ENCODE measurements around the gene CD7.

CD7 gene

GRCh38 chr17:82305727-82306300 is 11.6 kb downstream of the CD7 start:
- H2AFZ ChIP-seq (ENCODE audit: low read length) = no peak overlapping the region
- no peak overlapping the region for H3K27ac ChIP-seq (ENCODE audit: low read depth, low read length, poor library complexity, severe bottlenecking)
- no peak overlapping the region for H3K9ac ChIP-seq (ENCODE audit: low read length)
- no peaks in the 10 kb centered on the region for H3K79me2 ChIP-seq (ENCODE audit: insufficient read depth, low read length)
- H3K9me3 ChIP-seq (ENCODE audit: low read length) = no peaks in the 10 kb centered on the region
- no peaks in the 10 kb centered on the region for H3K9me2 ChIP-seq (ENCODE audit: low read depth, low read length)
- H3K4me1 ChIP-seq (ENCODE audit: insufficient read depth, low read length, severe bottlenecking) = no peaks in the 10 kb centered on the region
- peaks cover 12% of the 10 kb centered on the region; the same call in 1 of the 2 replicates for H3K27me3 ChIP-seq (ENCODE audit: insufficient read depth, low read length)
- TF ChIP-seq EZH2 (IDR thresholded peaks at IDR 0.05; ENCODE audit: borderline replicate concordance, low read length) (no peak), CTCF (IDR thresholded peaks at IDR 0.05; ENCODE audit: low read length) (no peak)
- no peaks in the 10 kb centered on the region for H3K36me3 ChIP-seq (ENCODE audit: insufficient read depth, low read length)
- H4K20me1 ChIP-seq (ENCODE audit: insufficient read depth, low read length) = no peaks in the 10 kb centered on the region
- no peaks in the 10 kb centered on the region for H3F3A ChIP-seq (ENCODE audit: insufficient read depth, low read length)
- no peak overlapping the region for H3K4me2 ChIP-seq (ENCODE audit: low read length)
- no peak overlapping the region for H3K4me3 ChIP-seq (ENCODE audit: low read depth, low read length, poor library complexity, severe bottlenecking)

GRCh38 chr17:82304826-82305726 is 12.3 kb downstream of the CD7 start:
- Histone ChIP-seq H3K27me3 (ENCODE audit: insufficient read depth, low read length) (peaks cover 12% of the 10 kb centered on the region; the same call in 1 of the 2 replicates), H3K9me3 (ENCODE audit: low read length) (no peaks in the 10 kb centered on the region), H3K9ac (ENCODE audit: low read length) (no peak overlapping the region), H3K4me1 (ENCODE audit: insufficient read depth, low read length, severe bottlenecking) (no peaks in the 10 kb centered on the region), H3K79me2 (ENCODE audit: insufficient read depth, low read length) (no peaks in the 10 kb centered on the region), H3K4me2 (ENCODE audit: low read length) (no peak overlapping the region), H3K9me2 (ENCODE audit: low read depth, low read length) (no peaks in the 10 kb centered on the region), H2AFZ (ENCODE audit: low read length) (no peak overlapping the region), H4K20me1 (ENCODE audit: insufficient read depth, low read length) (no peaks in the 10 kb centered on the region), H3F3A (ENCODE audit: insufficient read depth, low read length) (no peaks in the 10 kb centered on the region), H3K4me3 (ENCODE audit: low read depth, low read length, poor library complexity, severe bottlenecking) (no peak overlapping the region), H3K36me3 (ENCODE audit: insufficient read depth, low read length) (no peaks in the 10 kb centered on the region), H3K27ac (ENCODE audit: low read depth, low read length, poor library complexity, severe bottlenecking) (no peak overlapping the region)
- TF ChIP-seq CTCF (IDR thresholded peaks at IDR 0.05; ENCODE audit: low read length) = no peak
- no peak for TF ChIP-seq EZH2 (IDR thresholded peaks at IDR 0.05; ENCODE audit: borderline replicate concordance, low read length)

- no peaks in the 10 kb centered on the region for H3F3A ChIP-seq (ENCODE audit: insufficient read depth, low read length)
- H3K36me3 ChIP-seq (ENCODE audit: insufficient read depth, low read length) = no peaks in the 10 kb centered on the region
- H3K79me2 ChIP-seq (ENCODE audit: insufficient read depth, low read length) = no peaks in the 10 kb centered on the region
- H3K9ac ChIP-seq (ENCODE audit: low read length) = no peak overlapping the region
- no peaks in the 10 kb centered on the region for H3K9me3 ChIP-seq (ENCODE audit: low read length)
- H3K27ac ChIP-seq (ENCODE audit: low read depth, low read length, poor library complexity, severe bottlenecking) = no peak overlapping the region
- TF ChIP-seq EZH2 (IDR thresholded peaks at IDR 0.05; ENCODE audit: borderline replicate concordance, low read length) = no peak
- no peak overlapping the region for H3K4me2 ChIP-seq (ENCODE audit: low read length)
- peaks cover 12% of the 10 kb centered on the region; the same call in 1 of the 2 replicates for H3K27me3 ChIP-seq (ENCODE audit: insufficient read depth, low read length)
- no peaks in the 10 kb centered on the region for H3K9me2 ChIP-seq (ENCODE audit: low read depth, low read length)
- no peaks in the 10 kb centered on the region for H4K20me1 ChIP-seq (ENCODE audit: insufficient read depth, low read length)
- H3K4me3 ChIP-seq (ENCODE audit: low read depth, low read length, poor library complexity, severe bottlenecking) = no peak overlapping the region
- H3K4me1 ChIP-seq (ENCODE audit: insufficient read depth, low read length, severe bottlenecking) = peaks cover 2% of the 10 kb centered on the region
- H2AFZ ChIP-seq (ENCODE audit: low read length) = no peak overlapping the region
Observed at GRCh38 chr17:82303944-82304808, 13.2 kb downstream of the CD7 start.

All from OCI-LY1 (cell line).